Fibroblast of skin of scalp (primary cell): Measurements from ENCODE around the gene DISC1.
"Not testable (repeated sequence)": the region's sequence is repeated elsewhere in the genome, so short reads cannot be mapped to it uniquely, and the experiment has no call there.

Experiments
- DNase-seq: peaks from one replicate; pipeline ENCODE4 v3.0.0-alpha.2; 2013

Gene DISC1

DNA sequence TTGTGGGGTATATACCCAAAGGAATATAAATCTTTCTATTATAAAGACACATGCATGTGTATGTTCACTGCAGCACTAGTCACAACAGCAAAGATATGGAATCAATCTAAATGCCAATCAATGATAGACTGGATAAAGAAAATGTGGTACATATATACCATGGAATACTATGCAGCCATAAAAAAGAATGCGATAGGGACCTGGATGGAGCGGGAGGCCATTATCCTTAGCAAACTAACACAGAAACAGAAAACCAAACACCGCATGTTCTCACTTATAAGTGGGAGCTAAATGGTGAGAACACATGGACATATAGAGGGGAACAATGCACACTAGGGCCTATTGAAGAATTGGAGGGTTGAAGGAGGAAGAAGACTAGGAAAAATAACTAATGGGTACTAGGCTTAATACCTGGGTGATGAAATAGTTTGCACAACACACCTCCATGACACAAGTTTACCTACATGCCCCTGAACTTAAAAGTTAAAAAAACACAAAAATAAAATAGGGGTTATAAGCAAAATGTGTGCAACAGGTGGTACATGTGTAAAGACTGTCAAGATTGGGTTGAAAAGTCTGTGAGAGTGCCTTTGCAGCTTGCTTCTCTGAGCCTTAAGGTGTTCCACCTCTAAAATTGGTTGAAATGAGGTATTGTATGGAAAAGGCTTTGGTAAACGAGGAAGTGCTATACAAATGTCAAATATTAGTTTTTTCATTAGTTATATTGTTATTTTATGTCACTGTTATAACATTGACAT, 43.5 kb downstream of the DISC1 start:
- not testable (repeated sequence) for DNase-seq

DNA sequence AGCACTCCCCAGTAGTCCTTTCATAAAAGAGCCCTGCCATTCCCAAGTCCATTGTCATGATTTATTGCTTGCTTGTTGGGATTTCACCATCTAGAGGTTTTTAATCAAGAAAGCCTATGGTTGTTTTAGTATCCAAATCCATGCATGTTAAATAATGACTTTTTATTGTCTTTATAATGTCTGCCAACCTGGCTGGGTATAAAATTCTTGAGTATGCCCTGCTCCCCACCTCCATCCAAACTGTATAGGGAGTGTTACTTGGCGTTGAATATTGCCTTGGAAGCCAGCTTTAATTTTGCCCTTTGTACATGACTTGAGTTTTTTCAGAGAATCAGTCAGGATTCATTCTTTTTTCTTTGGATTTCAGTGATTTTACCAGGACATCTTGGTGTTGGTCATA, 44.2 kb downstream of the DISC1 start:
- DNase-seq: no peak

DNA sequence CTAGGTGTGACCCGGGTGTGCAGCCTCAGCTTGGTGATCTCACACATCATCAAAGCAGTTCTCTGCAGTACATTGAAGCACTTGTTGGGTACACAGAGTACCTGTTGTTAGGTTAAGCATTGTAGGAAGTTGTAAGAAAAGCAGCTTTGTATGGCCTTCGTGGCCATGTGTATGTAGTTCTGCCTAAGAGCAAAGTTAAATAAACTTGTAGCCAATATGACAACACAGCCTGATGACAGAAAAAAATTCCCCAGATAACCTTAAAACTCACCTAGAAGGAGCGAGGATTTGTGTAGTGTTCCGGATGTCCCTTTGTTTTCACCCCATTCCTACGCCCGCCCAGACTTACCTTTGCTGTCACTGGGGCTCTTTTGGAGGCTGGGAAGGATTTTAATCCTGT, 48.0 kb downstream of the DISC1 start:
- DNase-seq: no peak

DNA sequence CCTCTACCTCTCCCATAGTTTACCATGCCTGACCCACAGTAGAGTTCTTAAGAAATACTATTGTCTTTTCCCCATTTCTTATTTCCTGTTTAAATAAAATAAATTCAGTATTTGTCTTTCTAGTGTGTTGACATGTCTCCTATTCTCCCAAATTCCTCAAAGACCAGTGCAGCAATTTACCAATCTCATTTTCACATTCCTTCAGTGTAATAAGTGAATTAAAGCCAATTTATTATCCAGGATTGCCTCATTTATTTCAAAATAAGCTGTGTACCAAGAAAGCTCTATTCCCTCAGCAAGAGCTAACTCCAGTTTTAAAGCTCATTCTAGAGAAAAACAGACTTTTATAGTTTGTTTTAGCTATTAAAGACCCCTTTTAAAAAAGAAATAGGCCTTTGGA, 49.9 kb downstream of the DISC1 start:
- DNase-seq: no peak

DNA sequence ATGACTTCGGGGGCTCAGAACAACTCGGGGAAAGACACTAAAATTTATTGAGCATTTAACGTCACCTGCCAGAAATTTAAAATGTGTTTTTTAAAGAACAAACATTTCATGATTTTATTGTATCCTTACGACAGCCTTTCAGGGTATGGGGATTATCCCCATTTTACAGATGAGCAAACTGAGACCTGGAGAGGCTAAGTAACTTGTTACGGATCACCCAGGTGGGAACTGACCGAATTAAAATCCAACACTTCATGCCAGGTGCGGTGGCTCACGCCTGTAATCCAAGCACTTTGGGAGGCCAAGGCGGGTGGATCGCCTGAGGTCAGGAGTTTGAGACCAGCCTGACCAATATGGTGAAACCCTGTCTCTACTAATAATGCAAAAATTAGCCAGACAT, 50.9 kb downstream of the DISC1 start:
- DNase-seq: no peak

DNA sequence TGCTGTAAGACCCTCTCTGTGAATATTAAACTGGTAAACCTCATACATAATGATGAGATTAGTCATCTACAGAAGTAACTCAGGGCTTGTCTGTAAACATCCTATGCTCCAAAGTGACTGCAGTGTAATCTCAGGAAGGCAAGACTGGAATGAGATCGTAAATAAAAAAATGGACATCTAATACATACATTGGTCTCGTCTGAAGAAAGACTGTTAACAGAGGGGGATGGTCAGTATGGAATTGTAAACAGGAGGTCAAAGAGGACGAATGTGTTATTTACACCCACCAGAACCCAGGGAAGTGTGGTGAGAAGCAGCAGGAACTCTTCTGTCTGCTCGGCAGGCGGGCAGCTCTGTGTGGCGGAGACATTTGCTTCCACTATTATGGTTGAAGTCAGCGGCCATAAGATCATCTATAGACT, 51.4 kb downstream of the DISC1 start:
- DNase-seq: peak; percentile 43

DNA sequence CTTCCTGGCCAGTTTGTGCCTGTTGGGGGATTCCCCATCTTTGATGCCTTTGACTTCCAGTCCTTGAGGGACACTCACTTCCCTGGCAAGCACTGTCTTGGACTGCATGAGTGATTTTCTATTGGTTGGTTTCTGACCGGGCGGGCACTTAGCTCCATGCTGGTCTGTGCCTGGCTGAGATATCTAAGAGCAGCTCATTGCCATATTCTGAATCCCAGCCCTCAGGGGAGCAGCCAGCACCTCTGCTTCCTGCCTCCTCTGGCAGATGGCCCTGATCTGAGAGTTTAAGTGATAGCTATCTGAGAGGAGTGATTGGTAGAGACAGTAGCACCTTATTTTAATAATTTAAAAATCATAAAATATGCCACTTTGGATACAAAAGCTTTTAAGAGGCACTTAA, 52.5 kb downstream of the DISC1 start:
- DNase-seq: no peak

DNA sequence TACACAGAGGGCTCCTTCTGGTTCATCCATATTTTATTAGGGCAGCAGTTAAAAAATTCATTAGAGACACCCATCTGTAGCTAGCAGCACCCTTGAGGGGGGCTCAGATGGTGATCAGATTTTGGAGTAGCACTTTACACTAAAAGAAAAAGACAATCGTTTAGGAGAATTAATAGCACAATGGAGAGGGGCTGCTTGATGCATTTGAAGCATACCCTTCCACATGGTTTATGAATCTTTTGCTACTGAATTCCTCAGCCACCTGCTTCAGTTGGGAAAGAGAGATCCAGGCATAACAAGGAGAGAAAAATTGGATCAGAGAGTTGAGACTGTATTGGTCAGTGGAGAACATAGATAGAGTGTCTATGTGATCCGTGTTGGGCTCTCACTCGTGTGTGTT, 54.4 kb downstream of the DISC1 start:
- DNase-seq: no peak

DNA sequence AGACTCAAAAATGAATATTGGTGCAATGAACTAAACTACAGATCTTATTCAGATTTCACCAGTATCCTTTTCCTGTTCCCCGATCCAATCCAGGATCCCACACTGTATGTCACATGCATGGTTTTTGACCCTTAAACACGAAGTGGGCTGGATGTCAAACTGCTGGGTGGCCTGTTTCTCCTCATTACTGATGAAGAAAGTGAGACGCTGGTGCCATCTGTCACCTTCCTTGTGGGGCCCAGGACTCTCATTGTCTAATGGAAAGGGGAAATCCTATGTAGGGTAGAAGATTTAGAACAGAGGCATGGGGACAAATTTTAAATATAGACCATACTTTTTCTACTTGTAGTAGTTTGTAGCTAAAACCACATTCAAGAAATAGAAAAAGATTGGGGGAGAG, 56.2 kb downstream of the DISC1 start:
- no peak for DNase-seq

DNA sequence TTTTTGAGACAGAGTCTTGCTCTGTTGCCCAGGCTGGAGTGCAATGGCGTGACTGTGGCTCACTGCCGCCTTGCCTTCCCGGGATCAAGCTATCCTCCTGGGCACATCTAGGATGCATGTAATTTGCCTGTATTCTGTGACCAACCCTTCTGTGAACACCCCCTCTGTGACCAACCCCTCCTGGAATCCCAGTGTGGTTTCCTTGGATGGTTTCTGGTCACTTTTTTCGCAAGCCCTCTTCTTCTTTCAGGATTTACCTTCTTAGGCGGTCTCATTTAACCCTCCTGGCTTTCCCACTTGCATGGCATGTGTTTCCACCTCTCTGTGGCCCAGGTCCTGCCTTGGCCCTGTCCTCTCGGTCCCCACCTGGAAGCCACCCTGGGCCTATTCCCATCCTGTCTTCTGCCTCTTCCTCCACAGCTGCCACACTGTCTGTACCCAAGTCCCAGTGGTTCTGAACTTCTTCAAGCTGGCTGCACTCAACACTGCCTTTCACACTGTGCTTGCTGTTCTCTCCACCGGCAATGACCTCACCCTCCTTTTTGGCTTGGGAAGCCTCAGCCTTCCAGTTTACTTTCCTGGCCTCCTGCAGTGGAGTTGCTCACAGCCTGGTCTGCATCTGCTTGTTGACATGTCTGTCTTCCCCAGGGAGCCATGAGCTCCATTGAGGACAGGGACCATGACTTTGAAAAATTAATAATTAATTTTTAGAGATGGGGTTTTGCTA, 57.0 kb downstream of the DISC1 start:
- peak; percentile 7 for DNase-seq

DNA sequence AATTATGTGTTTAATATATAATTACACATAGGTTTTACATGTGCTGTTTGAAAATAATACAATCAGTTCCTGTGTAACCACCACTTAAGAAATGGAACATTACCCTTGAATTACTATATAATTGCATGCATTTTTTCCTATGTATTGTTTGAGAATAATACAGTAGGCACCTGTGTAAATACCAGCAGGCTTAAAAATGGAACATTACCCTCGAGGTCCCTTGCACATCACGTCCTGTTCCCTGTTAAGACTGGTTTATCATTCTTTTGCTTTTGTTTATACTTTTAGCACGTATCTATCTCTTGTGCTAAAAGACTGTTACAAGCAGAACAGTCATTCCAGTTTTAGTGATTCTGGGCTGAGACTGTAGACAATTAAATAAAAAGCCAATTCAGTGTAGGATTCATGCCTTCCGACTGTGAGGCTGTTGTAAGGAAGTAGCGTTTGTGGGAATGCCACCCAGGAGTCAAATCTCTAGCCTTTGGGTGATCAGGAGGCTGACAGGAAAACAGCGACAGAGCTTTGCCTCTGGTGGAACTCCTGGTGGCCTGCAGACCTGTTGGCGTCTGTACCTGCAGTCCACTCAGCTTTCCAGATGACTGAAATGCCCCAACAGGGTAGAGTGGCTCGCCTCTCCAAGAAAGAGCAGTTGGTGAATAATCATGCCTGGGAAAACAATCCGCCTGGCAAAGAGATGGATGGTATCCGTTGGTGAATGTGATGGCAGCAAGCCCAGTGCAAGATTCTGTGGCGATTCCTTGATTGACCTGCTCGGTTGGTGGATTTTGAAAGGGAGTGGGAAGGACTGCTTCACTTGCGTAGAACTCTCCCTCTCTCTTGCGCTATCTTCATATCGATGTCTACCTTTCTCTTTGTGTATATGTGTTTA, 58.0 kb downstream of the DISC1 start:
- DNase-seq: no peak

DNA sequence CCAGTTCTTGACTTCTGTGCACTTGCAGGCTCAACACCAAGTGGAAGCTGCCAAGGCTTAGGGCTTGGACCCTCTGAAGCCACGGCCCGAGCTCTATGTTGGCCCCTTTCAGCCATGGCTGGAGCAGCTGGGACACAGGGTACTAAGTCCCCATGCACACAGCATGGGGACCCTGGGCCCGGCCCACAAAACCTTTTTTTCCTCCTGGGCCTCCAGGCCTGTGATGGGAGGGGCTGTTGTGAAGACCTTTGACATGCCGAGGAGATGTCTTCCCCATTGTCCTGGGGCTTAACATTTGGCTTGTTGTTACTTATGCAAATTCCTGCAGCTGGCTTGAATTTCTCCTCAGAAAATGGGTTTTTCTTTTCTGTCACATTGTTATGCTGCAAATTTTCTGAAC, 59.8 kb downstream of the DISC1 start:
- DNase-seq: no peak

DNA sequence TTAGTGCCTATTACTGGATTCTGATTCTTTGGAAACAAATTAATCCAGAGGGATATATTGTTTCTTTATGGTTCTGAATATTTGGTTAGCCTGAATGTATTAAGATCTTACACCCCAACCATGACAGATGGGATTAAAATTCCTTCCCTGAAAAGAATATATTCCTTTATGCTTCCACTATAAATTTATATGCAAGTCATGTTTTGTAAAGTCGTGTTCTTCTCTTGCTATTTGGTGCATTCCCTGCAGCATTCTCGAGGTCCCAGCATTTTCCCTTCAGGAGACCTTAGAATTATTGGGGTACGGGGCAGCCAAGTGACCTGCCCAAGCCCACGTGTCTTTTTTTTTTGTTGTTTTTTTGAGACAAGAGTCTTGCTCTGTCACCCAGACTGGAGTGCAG, 62.4 kb downstream of the DISC1 start:
- DNase-seq: no peak

DNA sequence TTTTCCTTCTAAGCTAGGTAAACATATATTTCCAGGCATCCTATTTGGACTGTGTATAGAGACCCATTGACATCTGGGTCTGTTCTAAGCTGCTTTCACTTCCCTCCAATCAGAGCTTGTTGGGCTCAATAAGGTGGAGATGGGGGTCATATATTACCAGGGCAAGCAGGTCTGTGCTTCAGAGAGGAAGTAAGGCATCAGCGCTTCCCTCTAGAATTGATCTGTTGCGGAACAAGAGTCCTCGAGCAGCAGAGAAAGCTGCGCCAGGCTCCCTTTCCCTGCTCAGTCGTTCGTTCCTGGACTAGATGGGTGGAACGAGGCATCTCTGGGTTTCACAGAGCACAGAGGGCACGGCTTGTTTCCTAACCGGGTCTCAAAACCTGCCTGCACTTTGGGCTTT, 63.5 kb downstream of the DISC1 start:
- DNase-seq: no peak

DNA sequence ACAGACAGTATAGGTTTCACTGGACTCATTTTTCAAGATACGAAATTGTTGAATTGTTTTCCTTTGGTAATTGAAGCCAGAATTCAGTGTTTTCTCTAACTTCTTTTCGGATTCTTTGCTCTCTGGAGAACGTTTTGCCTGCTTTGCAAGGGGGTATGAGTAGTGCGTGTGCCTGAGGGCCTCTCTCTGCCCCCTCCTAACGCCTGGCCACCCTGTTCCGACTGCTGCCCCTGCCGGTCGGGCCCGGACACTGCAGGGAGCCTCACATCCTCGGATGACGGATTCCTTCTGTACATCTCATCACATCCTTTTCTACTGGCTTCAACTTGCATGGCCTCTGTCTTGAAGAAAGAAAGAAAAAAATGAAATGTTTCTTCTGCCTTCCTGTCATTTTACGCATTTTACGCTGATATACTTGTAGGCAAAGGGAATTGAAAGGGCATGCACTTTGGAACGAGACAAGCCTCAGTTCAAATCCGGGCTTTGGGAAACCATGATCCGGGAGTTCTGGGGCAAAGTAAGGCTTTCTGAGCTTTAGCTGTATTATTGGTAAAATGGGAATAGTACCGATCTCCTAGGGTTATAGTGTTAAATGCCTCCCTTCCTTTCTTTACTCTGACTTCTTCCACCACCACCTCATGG, 65.1 kb downstream of the DISC1 start:
- peak; percentile 85 for DNase-seq

DNA sequence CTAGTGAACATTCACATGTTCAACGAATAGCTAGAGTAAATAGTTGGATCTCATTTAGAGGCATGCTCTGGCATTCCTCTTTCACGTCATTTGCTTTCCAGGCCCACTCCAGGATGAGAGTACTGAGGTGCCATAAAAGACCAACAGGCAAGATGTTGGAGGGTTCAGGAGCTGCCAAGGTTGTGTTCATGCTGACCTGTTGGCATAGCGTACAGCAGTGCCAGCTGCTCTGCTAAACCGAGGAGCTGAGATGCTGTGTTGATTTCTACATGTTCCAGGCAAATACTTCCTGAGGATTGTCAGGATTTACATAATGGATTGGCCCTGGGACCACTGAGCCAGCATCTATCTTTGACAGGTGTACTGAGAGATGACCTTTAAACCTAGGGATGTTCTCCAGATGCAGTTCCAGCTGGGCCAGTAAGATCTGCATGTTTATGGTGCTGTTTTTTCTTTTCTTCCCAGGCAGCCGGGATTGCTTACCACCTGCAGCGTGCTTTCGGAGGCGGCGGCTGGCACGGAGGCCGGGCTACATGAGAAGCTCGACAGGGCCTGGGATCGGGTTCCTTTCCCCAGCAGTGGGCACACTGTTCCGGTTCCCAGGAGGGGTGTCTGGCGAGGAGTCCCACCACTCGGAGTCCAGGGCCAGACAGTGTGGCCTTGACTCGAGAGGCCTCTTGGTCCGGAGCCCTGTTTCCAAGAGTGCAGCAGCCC, 66.9 kb downstream of the DISC1 start:
- DNase-seq: no peak

DNA sequence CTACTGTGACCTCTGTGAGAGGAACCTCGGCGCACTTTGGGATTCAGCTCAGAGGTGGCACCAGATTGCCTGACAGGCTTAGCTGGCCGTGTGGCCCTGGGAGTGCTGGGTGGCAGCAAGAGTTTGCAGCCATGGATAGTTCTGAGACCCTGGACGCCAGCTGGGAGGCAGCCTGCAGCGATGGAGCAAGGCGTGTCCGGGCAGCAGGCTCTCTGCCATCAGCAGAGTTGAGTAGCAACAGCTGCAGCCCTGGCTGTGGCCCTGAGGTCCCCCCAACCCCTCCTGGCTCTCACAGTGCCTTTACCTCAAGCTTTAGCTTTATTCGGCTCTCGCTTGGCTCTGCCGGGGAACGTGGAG, 67.5 kb downstream of the DISC1 start:
- DNase-seq: no peak

DNA sequence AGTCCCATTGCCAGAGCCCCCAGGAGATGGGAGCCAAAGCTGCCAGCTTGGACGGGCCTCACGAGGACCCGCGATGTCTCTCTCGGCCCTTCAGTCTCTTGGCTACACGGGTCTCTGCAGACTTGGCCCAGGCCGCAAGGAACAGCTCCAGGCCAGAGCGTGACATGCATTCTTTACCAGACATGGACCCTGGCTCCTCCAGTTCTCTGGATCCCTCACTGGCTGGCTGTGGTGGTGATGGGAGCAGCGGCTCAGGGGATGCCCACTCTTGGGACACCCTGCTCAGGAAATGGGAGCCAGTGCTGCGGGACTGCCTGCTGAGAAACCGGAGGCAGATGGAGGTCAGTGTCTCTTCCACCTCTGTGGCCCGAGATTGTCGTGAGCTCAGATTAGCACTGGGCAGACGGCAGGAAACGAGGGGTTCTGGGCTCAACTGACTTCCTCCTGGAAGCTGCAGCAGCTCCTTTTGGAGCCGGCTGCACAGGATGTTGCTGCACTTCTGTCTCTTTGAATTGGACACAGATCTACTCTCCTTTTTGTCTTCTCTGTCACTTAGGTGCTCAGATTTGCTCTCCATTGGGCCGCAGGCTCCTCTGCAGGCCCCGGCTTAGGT, 68.0 kb downstream of the DISC1 start:
- DNase-seq: no peak

DNA sequence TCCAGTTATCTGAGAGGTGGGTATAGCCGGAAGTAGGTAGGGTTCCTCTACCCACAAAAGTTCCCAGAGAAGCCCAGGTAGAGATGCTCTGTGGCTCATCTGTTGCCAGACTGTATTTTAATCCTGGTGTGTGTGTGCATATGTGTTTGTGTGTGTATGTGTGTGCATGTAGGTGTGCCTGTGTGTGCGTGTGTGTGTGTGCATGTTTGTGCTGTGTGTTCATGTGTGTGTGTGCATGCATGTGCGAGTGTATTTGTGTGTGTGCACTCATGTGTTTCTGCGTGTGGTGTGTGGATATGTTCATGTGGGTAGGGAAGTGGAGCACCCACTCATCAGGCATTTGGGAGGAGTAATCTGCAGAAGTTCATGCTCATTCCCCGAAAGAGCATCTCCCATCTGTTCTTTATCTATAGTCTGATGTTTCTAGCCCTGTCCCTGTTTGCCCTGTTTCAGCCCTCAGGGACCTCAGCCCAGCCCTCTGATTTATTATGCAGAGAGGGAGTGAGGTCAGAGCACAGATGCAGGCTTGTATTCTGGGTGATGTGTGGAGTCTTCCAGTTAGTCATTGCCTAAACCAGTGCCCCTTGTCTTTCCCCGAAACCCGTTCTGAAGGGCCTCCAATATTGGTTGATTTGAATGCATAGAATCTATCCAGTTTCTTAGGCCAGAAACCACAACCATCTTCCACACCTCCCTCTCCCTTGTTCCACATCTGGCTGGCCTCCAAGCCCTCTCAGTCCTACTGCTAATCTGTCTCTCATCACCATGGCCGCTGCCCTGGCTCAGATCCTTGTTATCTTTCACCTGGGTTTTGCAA, 69.1 kb downstream of the DISC1 start:
- DNase-seq: peak; percentile 25

DNA sequence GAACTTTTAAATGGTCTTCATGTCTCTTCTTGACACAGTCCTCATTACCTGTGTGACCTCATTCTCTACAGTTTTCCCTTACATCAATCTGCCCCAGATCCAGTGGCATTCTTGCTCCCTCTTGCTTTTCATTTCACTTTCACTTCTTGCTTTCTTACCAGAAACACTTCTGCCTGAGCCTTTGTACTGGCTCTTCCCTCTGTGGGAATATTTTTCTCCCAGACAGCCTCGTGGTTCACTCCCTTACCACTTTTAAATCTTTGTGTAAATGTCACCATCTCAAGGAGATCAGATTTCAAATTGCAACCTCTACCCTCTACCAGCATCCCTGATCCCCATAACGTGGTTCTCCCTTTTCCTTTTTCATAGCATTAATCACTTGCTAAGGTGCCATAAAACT, 73.2 kb downstream of the DISC1 start:
- DNase-seq: peak; percentile 15

DNA sequence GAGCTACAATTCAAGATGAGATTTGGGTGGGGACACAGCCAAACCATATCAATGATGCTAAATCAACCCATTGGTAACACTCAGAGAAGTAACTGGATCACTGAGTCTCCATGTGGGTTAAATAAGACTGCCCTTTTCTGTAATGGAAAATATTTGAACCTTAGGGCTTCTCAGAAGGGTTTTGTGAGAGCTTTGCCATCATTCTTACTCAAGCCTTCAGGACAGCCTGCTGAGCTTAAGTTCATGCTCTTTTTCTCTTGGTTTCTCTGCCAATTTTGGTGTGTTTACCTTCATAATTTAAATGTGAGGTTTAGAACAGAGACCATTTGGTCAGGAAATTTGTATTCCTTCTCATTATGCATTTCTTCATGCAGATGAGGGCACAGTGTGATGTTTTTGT, 74.7 kb downstream of the DISC1 start:
- DNase-seq: peak; percentile 51
